A673 (cell line): Measurements from ENCODE around the gene LHB. TPM values are rescaled to one million over a fixed set of nuclear protein-coding genes. Genes with fewer than 3 reads are reported as not detected.
"Not testable (repeated sequence)": the region's sequence is repeated elsewhere in the genome, so short reads cannot be mapped to it uniquely, and the experiment has no call there.

Experiments
- BruUV-seq: library from RNA; stranded (reverse); fragments of 400-500 nt; replicated peaks from 2 replicates; lab custom pipeline; 2021; lab: Mats Ljungman, UMichigan
- CTCF ChIA-PET: fragments of 300-600 bp; sonication (Branson Sonifier 250); formaldehyde crosslinking; loops from one replicate; lab custom pipeline; 2022; ENCODE audit warnings: antibody characterized with exemption; lab: Charles Lee
- POLR2A ChIA-PET: fragments of 300-600 bp; sonication (Branson Sonifier 250); formaldehyde crosslinking; loops from one replicate; lab custom pipeline; 2022; ENCODE audit warnings: antibody characterized with exemption; ENCODE audit not compliant: low non-redundant PET; lab: Charles Lee
- DNase-seq: peaks from one replicate; pipeline ENCODE4 v3.0.0-alpha.2; 2015; ENCODE audit warnings: low spot score
- H3K27ac ChIP-seq: fragments of 200-600 bp; sonication (generic); 2 replicates; pipeline ENCODE4 v1.5.1; 2016; ENCODE audit warnings: mixed run types, low read depth, mild to moderate bottlenecking, mixed read lengths, antibody characterized with exemption, low read length; ENCODE audit not compliant: poor library complexity, severe bottlenecking
- H3K27me3 ChIP-seq: fragments of 200-600 bp; sonication (generic); replicated peaks from 2 replicates; pipeline ENCODE4 v1.6.1; 2017; ENCODE audit warnings: mixed run types, low read depth, mild to moderate bottlenecking, mixed read lengths, antibody characterized with exemption, low read length; ENCODE audit not compliant: insufficient read depth, poor library complexity
- H3K36me3 ChIP-seq: fragments of 200-600 bp; sonication (generic); 2 replicates; pipeline ENCODE4 v1.6.1; 2016; ENCODE audit warnings: mixed run types, mild to moderate bottlenecking, mixed read lengths, antibody characterized with exemption, low read length; ENCODE audit not compliant: insufficient read depth, poor library complexity, severe bottlenecking
- H3K4me1 ChIP-seq: fragments of 200-600 bp; sonication (generic); 2 replicates; pipeline ENCODE4 v1.6.1; 2017; ENCODE audit warnings: mixed run types, mild to moderate bottlenecking, mixed read lengths, antibody characterized with exemption, low read length; ENCODE audit not compliant: insufficient read depth, poor library complexity, severe bottlenecking
- H3K4me3 ChIP-seq: fragments of 200-600 bp; sonication (generic); 2 replicates; pipeline ENCODE4 v1.5.1; 2016; ENCODE audit warnings: low read depth, mixed run types, mild to moderate bottlenecking, mixed read lengths, low read length; ENCODE audit not compliant: poor library complexity, severe bottlenecking
- H3K9me3 ChIP-seq: fragments of 200-600 bp; sonication (generic); 2 replicates; pipeline ENCODE4 v1.6.1; 2016; ENCODE audit warnings: mixed run types, low read depth, mild to moderate bottlenecking, mixed read lengths, antibody characterized with exemption, low read length; ENCODE audit not compliant: poor library complexity, severe bottlenecking
- EZH2 ChIP-seq: fragments of 200-600 bp; sonication (generic); IDR thresholded peaks from 2 replicates; pipeline ENCODE4 v1.6.1; 2017; ENCODE audit warnings: borderline replicate concordance, low read depth, mild to moderate bottlenecking, mixed read lengths, antibody characterized with exemption, low read length; ENCODE audit not compliant: poor library complexity, severe bottlenecking
- intact Hi-C: fragments of 100-400 bp; cut with micrococcal nuclease; formaldehyde crosslinking; loops from one replicate; pipeline ENCODE4 v1.10.0; 2022; ENCODE audit not compliant: unreplicated experiment
- total RNA-seq: library from RNA; stranded (reverse); gene quantifications from 2 replicates; pipeline ENCODE4 v1.2.3, GENCODE V29; 2021
- TF ChIP-seq, protein P1 (sequence below): fragments of 300-800, 200-600 bp; sonication (generic); conservative IDR thresholded peaks from 2 replicates; pipeline ENCODE4 v1.5.1; 2017; ENCODE audit warnings: low read depth, mild to moderate bottlenecking, antibody characterized with exemption, low read length, moderate library complexity, mixed read lengths

LHB gene
- total RNA-seq, 1 experiment from 2014 or later = not detected

DNA sequence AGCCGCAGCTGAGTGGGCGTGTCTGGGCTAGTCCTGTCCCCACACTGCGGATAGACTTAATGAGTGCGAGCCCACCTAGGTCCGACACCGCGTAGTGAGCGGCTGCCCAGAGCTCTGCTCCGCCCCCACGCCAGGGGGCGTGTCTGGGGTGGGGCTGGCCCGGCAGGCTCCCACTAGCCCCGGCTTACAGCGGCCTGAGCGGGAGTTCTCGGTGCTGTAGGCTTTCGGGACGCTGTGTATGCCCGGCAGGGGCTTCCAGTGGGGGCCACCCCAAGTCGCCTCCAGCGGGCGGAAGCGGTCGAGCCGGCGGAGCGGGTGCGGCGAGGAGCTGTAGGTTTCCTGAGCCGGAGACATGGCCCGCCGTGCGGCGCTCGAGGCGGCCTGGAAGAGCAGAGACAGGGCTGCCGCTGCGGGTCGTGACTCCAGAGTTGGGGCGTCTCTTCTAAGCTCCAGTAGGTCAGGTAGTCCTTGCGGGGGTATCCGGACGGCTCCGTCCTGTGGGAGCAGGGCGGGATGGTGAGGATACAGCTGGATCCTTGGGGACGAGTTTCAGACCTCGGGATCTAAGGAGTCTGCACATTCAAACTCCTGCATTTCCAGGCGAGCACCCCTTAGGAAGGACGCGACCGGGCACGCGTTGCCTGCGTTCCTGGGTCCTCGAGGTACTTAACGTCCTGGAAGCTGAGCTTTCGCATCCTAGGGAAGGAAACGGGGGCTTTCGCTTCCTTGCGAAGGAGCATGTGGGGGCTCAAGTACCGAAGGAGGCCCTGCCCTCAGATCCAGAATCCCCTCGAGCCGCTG, 39.4 kb upstream of the LHB start:
- Histone ChIP-seq H3K4me1 (peaks cover 7% of the 10 kb centered on the region), H3K27me3 (no peaks in the 10 kb centered on the region), H3K36me3 (no peaks in the 10 kb centered on the region), H3K27ac (no peak overlapping the region), H3K4me3 (peak overlapping the region; percentile 55), H3K9me3 (no peaks in the 10 kb centered on the region)
- intact Hi-C loops = no loop called here
- ChIA-PET CTCF (interaction anchor here (0.6 to 0.8 kb wide), 4 partner anchors 14 to 1779 kb away, joined by 3 to 4 read pairs (median 3); partner anchors contain the start of gene RUVBL2), POLR2A (no interaction called here)
- peak; percentile 63 for DNase-seq
- BruUV-seq = no TSS peak
- TF ChIP-seq, protein P1, sequence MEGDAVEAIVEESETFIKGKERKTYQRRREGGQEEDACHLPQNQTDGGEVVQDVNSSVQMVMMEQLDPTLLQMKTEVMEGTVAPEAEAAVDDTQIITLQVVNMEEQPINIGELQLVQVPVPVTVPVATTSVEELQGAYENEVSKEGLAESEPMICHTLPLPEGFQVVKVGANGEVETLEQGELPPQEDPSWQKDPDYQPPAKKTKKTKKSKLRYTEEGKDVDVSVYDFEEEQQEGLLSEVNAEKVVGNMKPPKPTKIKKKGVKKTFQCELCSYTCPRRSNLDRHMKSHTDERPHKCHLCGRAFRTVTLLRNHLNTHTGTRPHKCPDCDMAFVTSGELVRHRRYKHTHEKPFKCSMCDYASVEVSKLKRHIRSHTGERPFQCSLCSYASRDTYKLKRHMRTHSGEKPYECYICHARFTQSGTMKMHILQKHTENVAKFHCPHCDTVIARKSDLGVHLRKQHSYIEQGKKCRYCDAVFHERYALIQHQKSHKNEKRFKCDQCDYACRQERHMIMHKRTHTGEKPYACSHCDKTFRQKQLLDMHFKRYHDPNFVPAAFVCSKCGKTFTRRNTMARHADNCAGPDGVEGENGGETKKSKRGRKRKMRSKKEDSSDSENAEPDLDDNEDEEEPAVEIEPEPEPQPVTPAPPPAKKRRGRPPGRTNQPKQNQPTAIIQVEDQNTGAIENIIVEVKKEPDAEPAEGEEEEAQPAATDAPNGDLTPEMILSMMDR = peak; percentile 32; the same call in 1 of the 2 replicates
- TF ChIP-seq EZH2 = no peak

DNA sequence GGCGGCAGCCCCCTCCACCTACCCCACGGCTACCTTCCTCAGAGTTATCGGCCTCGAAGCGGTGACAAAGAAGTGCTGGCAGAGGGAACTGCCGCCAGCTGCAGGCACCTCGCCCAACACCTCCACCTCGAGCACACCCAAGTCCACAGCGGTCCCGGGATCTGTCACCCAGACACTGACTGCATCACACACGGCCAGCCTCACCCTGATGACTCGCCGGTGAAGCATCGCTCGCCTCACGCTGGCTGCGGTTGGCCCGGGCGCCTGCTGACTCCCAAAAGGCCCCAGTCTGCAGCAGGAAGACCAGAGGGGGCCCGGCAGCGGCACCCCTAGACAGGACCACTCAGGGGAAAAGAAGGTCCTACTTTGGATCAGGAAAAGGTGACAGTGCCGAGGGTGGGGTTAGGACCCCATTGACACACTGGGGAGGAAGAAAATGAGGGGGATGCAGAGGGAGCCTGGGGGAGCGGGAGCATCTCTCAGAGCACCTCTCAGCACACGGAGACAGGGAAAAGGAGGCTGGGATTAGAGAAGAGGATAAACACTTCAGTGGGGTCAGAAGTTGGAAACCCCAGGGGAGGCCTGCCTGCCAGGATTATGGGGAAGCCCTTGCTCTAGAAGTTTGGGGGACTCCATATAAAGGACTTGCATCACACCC, 33.6 kb upstream of the LHB start:
- H3K9me3 ChIP-seq, DNase-seq, H3K36me3 ChIP-seq, BruUV-seq, CTCF ChIA-PET, H3K4me3 ChIP-seq, H3K4me1 ChIP-seq, intact Hi-C loops, H3K27ac ChIP-seq, POLR2A ChIA-PET, H3K27me3 ChIP-seq: not testable (repeated sequence)

DNA sequence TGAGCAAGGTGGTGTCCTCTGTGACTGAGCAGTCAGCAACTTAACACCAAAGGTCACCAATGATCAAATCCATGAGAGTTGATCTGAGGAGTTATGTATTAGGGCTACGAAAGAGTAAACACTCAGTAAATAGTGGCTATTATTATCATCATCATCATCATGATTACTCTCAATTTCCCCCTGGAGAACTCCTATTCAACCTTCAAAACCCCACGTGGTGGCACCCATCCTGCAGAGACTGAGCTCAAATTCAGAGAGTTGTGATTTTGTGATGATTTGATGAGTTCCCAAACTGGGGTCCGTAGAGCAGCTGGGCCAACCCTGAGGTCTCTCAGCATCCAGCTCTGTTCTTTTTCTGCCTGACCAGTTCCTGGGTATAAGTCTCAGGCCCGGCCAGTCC, 32.9 kb upstream of the LHB start:
- H3K4me3 ChIP-seq, POLR2A ChIA-PET, H3K4me1 ChIP-seq, H3K36me3 ChIP-seq, intact Hi-C loops, H3K9me3 ChIP-seq, H3K27me3 ChIP-seq, CTCF ChIA-PET, H3K27ac ChIP-seq, BruUV-seq, DNase-seq: not testable (repeated sequence)

DNA sequence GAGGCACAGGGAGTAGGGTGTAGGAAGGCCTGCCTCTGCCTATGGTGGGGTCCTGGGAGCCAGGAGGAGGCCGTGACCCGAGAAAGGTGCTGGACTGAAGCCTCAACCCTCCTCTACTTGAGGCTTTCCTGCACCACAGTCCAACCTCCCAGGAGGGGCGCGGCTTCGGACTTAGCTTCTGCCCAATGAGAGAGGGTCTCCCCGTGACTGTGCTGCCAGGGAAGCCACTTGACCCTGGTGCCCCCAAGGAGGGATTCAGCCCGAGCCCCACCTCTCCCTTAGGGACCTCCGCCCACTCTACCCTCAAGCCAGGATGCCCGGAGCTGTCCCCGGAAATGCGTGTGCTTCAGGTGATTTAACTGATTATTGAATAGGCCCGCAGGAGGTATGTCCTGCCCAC, 32.1 kb upstream of the LHB start, which contains the start of gene CGB8:
Gene CGB8, minus strand, starts transcription at position 101 of the 400 bp plus-strand sequence. CDS start 372 bp downstream, outside the sequence.
- H3K9me3 ChIP-seq, DNase-seq, H3K27ac ChIP-seq, POLR2A ChIA-PET, BruUV-seq, intact Hi-C loops, H3K4me1 ChIP-seq, CTCF ChIA-PET, H3K4me3 ChIP-seq, H3K36me3 ChIP-seq, H3K27me3 ChIP-seq: not testable (repeated sequence)

DNA sequence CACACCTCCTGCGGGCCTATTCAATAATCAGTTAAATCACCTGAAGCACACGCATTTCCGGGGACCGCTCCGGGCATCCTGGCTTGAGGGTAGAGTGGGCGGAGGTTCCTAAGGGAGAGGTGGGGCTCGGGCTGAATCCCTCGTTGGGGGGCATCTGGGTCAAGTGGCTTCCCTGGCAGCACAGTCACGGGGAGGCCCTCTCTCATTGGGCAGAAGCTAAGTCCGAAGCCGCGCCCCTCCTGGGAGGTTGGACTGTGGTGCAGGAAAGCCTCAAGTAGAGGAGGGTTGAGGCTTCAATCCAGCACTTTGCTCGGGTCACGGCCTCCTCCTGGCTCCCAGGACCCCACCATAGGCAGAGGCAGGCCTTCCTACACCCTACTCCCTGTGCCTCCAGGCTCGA, 26.7 kb upstream of the LHB start, which contains the start of gene CGB5:
Gene CGB5, plus strand, starts transcription at position 301 of the 400 bp plus-strand sequence. CDS start 362 bp downstream, outside the sequence.
- intact Hi-C loops, BruUV-seq, POLR2A ChIA-PET, H3K27ac ChIP-seq, H3K36me3 ChIP-seq, H3K27me3 ChIP-seq, CTCF ChIA-PET, H3K9me3 ChIP-seq, H3K4me1 ChIP-seq, H3K4me3 ChIP-seq, DNase-seq: not testable (repeated sequence)

DNA sequence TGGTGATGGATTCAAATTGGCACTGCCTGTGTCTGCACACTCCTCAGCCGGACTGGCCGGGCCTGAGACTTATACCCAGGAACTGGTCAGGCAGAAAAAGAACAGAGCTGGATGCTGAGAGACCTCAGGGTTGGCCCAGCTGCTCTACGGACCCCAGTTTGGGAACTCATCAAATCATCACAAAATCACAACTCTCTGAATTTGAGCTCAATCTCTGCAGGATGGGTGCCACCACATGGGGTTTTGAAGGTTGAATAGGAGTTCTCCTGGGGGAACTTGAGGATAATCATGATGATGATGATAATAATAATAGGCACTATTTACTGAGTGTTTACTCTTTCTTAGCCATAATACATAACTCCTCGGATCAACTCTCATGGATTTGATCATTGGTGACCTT, 25.8 kb upstream of the LHB start:
- CTCF ChIA-PET, H3K36me3 ChIP-seq, BruUV-seq, H3K27ac ChIP-seq, H3K4me1 ChIP-seq, H3K27me3 ChIP-seq, POLR2A ChIA-PET, H3K9me3 ChIP-seq, H3K4me3 ChIP-seq, intact Hi-C loops, DNase-seq: not testable (repeated sequence)
